Mucosa of descending colon (tissue), 3 donors: ENCODE data around the gene CCT7. TPM values are rescaled to one million over a fixed set of nuclear protein-coding genes. Genes with fewer than 3 reads are reported as not detected.

Experiments
- ATAC-seq: fragments of 200-7000 bp; cut with Tn5 transposase; one replicate; pipeline ENCODE4 v1.9.1; 2020; ENCODE audit warnings: mild to moderate bottlenecking, moderate library complexity
- DNase-seq, 3 donors: peaks; one replicate each; pipeline ENCODE4 v3.0.0-alpha.2; 2020
- H3K36me3 ChIP-seq: fragments of 200-600 bp; one replicate; pipeline ENCODE4 v1.8.0; 2021; ENCODE audit warnings: low read depth, mild to moderate bottlenecking
- H3K4me1 ChIP-seq: fragments of 200-600 bp; one replicate; pipeline ENCODE4 v1.8.0; 2021; ENCODE audit warnings: low read depth, mild to moderate bottlenecking
- H3K4me3 ChIP-seq: fragments of 200-600 bp; one replicate; pipeline ENCODE4 v1.8.0; 2021; ENCODE audit warnings: mild to moderate bottlenecking
- H3K9me3 ChIP-seq: fragments of 200-600 bp; one replicate; pipeline ENCODE4 v1.8.0; 2021; ENCODE audit warnings: mild to moderate bottlenecking
- intact Hi-C, 2 donors: fragments of 100-400 bp; cut with DNase I in 1 of 2; cut with micrococcal nuclease in 1 of 2; formaldehyde crosslinking; loops; one replicate each; pipeline versions ENCODE4 v1.11.0 to v1.11.1; 2022; cut with DNase I, micrococcal nuclease
- total RNA-seq, 3 donors: library from RNA; stranded (reverse); fragmentation: NEBNext Ultra II Directional in 2 of 3; extraction: Animal tissue kit (Norgen Biotek cat#: 25700) in 2 of 3; gene quantifications; one replicate each; pipeline versions ENCODE4 v1.2.1 to v1.2.4, GENCODE V29; 2021 to 2023
- TF ChIP-seq, protein P1 (sequence below): fragments of 200-600 bp; IDR thresholded peaks from one replicate; pipeline ENCODE4 v1.8.0; 2022; ENCODE audit warnings: antibody characterized with exemption, mild to moderate bottlenecking
- donor health status: DM: no; HTN: no; CAD: no; lungs with moderate emphysema.
- donor health status: DM: no; HTN: no; CAD: no.
- donor health status: DM: no; HTN: yes; CAD: no.

The CCT7 gene
- total RNA-seq, 3 donors from 2014 or later, result 132 to 207 (median 144) TPM

GRCh38 chr2:73297151-73297559 lies 63.0 kb downstream of the CCT7 start:
- no peak for DNase-seq
- Histone ChIP-seq H3K4me1 (no peaks in the 10 kb centered on the region), H3K4me3 (no peak overlapping the region), H3K36me3 (no peaks in the 10 kb centered on the region), H3K9me3 (no peaks in the 10 kb centered on the region)
- TF ChIP-seq, protein P1, sequence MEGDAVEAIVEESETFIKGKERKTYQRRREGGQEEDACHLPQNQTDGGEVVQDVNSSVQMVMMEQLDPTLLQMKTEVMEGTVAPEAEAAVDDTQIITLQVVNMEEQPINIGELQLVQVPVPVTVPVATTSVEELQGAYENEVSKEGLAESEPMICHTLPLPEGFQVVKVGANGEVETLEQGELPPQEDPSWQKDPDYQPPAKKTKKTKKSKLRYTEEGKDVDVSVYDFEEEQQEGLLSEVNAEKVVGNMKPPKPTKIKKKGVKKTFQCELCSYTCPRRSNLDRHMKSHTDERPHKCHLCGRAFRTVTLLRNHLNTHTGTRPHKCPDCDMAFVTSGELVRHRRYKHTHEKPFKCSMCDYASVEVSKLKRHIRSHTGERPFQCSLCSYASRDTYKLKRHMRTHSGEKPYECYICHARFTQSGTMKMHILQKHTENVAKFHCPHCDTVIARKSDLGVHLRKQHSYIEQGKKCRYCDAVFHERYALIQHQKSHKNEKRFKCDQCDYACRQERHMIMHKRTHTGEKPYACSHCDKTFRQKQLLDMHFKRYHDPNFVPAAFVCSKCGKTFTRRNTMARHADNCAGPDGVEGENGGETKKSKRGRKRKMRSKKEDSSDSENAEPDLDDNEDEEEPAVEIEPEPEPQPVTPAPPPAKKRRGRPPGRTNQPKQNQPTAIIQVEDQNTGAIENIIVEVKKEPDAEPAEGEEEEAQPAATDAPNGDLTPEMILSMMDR, result no peak
- ATAC-seq, result no peak
- intact Hi-C loops, result no loop called here

- intact Hi-C loops, result no loop called here
- no peaks in the 10 kb centered on the region for H3K9me3 ChIP-seq
- ATAC-seq (no peak), DNase-seq (no peak)
- H3K4me1 ChIP-seq, result no peaks in the 10 kb centered on the region
- H3K36me3 ChIP-seq, result no peaks in the 10 kb centered on the region
- H3K4me3 ChIP-seq, result no peak overlapping the region
- TF ChIP-seq, protein P1, result no peak
Measured at GRCh38 chr2:73297586-73297985, 63.5 kb downstream of the CCT7 start.

GRCh38 chr2:73300926-73301325 lies 66.8 kb downstream of the CCT7 start:
- intact Hi-C loops, result no loop called here
- H3K4me1 ChIP-seq, result no peaks in the 10 kb centered on the region
- ATAC-seq (no peak), DNase-seq (no peak)
- H3K4me3 ChIP-seq, result no peak overlapping the region
- H3K36me3 ChIP-seq, result no peaks in the 10 kb centered on the region
- H3K9me3 ChIP-seq, result no peaks in the 10 kb centered on the region
- TF ChIP-seq, protein P1, result no peak

GRCh38 chr2:73301636-73302035 lies 67.5 kb downstream of the CCT7 start:
- TF ChIP-seq, protein P1, result no peak
- no peak for DNase-seq
- ATAC-seq, result no peak
- intact Hi-C loops, result no loop called here
- no peaks in the 10 kb centered on the region for H3K4me1 ChIP-seq
- no peaks in the 10 kb centered on the region for H3K36me3 ChIP-seq
- no peaks in the 10 kb centered on the region for H3K9me3 ChIP-seq
- H3K4me3 ChIP-seq, result no peak overlapping the region

Other genes starting within 250 kb of the CCT7 start
- gene SFXN5, start 162.6 kb upstream of the CCT7 start, total RNA-seq, result 10 to 100 TPM; 22.2 to 30.9 (median 27.5) TPM
- gene RAB11FIP5, start 121.4 kb upstream of the CCT7 start, total RNA-seq, result 10 to 100 TPM; 17.8 to 27.9 (median 18.3) TPM
- not detected for gene NOTO, start 31.7 kb upstream of the CCT7 start, total RNA-seq
- gene SMYD5, start 20.1 kb upstream of the CCT7 start, total RNA-seq, result 10 to 100 TPM; 10.5 to 20.0 (median 16.0) TPM
- gene PRADC1, start 1.1 kb upstream of the CCT7 start, total RNA-seq, result 10 to 100 TPM; 30.4 to 37.4 (median 34.6) TPM
- 1 to 10 TPM; 2.0 to 4.8 (median 2.9) TPM for gene FBXO41, start 50.2 kb downstream of the CCT7 start, total RNA-seq
- gene EGR4, start 59.2 kb downstream of the CCT7 start, total RNA-seq, result not detected
- 10 to 100 TPM; 18.3 to 26.6 (median 21.5) TPM for gene ALMS1, start 151.5 kb downstream of the CCT7 start, total RNA-seq